Sigmoid colon (tissue), 7 donors: ENCODE measurements around the gene ARTN. TPM values are rescaled to one million over a fixed set of nuclear protein-coding genes. Genes with fewer than 3 reads are reported as not detected.

ENCODE experiments used
- DNase-seq: peaks from one replicate; pipeline ENCODE4 v3.0.0-alpha.2; 2019
- H3K27ac ChIP-seq, 4 donors: fragments of 200-600 bp; sonication (generic); one replicate each; pipeline ENCODE4 v1.5.1; 2016 to 2019; ENCODE audit warnings: mild to moderate bottlenecking in 1 of 4
- H3K27me3 ChIP-seq, 3 donors: fragments of 200-600 bp; sonication (generic); one replicate each; pipeline ENCODE4 v1.5.1; 2019; ENCODE audit warnings: mild to moderate bottlenecking in 1 of 3
- H3K36me3 ChIP-seq, 4 donors: fragments of 200-600 bp; sonication (generic); one replicate each; pipeline ENCODE4 v1.5.1; 2016 to 2019
- H3K4me1 ChIP-seq, 4 donors: fragments of 200-600 bp; sonication (generic); one replicate each; pipeline ENCODE4 v1.5.1; 2017 to 2019
- H3K4me3 ChIP-seq, 4 donors: fragments of 200-600 bp; sonication (generic); one replicate each; pipeline ENCODE4 v1.5.1; 2017 to 2019; ENCODE audit warnings: mild to moderate bottlenecking in 2 of 4, moderate library complexity in 1 of 4
- H3K9me3 ChIP-seq, 4 donors: fragments of 200-600 bp in 3 of 4; sonication (generic) in 3 of 4; one replicate each; pipeline versions ENCODE4 v1.5.1 to v1.6.1; 2013 to 2019
- EP300 ChIP-seq, 4 donors: sonication (generic); formaldehyde crosslinking; IDR thresholded peaks; one replicate each; pipeline ENCODE4 v1.6.1; 2017; ENCODE audit warnings: antibody characterized with exemption in 4 of 4
- POLR2A ChIP-seq, 2 donors: fragments of 450-650 bp; IDR thresholded peaks; one replicate each; pipeline ENCODE4 v1.6.1; 2016; ENCODE audit warnings: antibody characterized with exemption in 2 of 2, mild to moderate bottlenecking in 2 of 2, moderate library complexity in 2 of 2
- POLR2AphosphoS5 ChIP-seq, 4 donors: sonication (generic); formaldehyde crosslinking; IDR thresholded peaks; one replicate each; pipeline ENCODE4 v1.6.1; 2017; ENCODE audit warnings: antibody characterized with exemption in 4 of 4
- WGBS, 2 donors: extraction: QIAGEN DNeasy Blood & Tissue Kit; methylation state at CpG; one replicate each; pipeline ENCODE4 v1.1.7; 2013; 5-methylcytosine and 5-hydroxymethylcytosine counted together
- intact Hi-C: fragments of 100-400 bp; cut with DNase I; formaldehyde crosslinking; loops from one replicate; pipeline ENCODE4 v1.15.1; 2023
- polyA plus RNA-seq, 3 donors: library from polyadenylated mRNA; stranded (reverse); fragments of 200-250 nt; gene quantifications; one replicate each; pipeline ENCODE4 v1.2.3, GENCODE V29; 2013
- total RNA-seq, 4 donors: library from RNA; depleted of rRNA; stranded (reverse); fragments of >200 nt; gene quantifications; one replicate each; pipeline ENCODE4 v1.1.0, GENCODE V29; 2016
- TF ChIP-seq, protein P1 (sequence below), 4 experiments: fragments of 450-650 bp in 3 of 4; fragments of 200-600 bp in 1 of 4; IDR thresholded peaks; one replicate each; pipeline ENCODE4 v1.5.1; 2016 to 2019; ENCODE audit warnings: antibody characterized with exemption in 4 of 4, mild to moderate bottlenecking in 3 of 4, moderate library complexity in 2 of 4
- donor health status: healthy with polysubstance abuse.
- donor health status: Bipolar disorder and iron deficiency.
- donor health status: healthy.

The ARTN gene
- total and polyA plus RNA-seq, 7 donors: 0.99 to 8.1 (median 2.4) TPM; not detected in 2

DNA sequence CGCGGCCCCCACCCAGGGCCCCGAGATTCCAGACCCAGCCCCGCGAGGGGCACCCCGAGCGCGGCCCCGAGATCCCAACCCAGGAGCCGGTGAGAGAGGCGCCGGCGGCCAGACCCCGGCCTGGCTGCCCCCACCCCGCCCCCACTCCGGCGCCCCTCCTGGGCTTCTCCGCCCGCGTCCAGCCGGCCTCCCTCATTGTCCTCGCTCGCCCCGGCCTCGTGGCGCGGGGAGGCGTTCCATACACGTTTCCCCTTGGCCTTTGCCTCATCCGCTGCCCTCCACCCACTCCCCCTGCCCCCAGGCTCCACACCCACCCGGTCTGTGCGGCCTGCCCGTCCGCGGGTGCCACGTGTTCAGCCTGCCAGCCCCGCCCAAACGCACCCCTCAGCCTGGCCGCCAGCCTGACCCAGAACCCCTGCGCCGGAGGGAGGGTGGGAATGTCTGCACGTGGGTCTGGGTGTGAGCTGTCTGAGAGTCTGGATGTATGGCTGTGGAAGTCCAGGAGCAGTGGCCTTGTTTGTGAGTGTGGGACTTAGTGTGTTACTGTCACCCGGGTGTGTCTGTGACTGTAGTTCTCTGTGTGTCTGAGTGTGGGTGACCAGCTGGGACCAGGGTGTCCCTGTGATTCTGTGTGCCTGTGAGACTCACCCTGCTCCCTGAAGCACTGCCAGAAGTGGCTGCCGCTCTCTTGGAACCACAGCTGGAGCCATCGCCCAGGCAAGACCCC is 46.1 kb downstream of the ARTN start:
- TF ChIP-seq POLR2AphosphoS5 (IDR thresholded peaks at IDR 0.05): no peak
- no peak for TF ChIP-seq EP300 (IDR thresholded peaks at IDR 0.05)
- TF ChIP-seq, protein P1, sequence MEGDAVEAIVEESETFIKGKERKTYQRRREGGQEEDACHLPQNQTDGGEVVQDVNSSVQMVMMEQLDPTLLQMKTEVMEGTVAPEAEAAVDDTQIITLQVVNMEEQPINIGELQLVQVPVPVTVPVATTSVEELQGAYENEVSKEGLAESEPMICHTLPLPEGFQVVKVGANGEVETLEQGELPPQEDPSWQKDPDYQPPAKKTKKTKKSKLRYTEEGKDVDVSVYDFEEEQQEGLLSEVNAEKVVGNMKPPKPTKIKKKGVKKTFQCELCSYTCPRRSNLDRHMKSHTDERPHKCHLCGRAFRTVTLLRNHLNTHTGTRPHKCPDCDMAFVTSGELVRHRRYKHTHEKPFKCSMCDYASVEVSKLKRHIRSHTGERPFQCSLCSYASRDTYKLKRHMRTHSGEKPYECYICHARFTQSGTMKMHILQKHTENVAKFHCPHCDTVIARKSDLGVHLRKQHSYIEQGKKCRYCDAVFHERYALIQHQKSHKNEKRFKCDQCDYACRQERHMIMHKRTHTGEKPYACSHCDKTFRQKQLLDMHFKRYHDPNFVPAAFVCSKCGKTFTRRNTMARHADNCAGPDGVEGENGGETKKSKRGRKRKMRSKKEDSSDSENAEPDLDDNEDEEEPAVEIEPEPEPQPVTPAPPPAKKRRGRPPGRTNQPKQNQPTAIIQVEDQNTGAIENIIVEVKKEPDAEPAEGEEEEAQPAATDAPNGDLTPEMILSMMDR (IDR thresholded peaks at IDR 0.05): no peak
- TF ChIP-seq POLR2A (IDR thresholded peaks at IDR 0.05): no peak
- intact Hi-C loops: no loop called here
- Histone ChIP-seq H3K4me3 (peak overlapping the region; percentile 73 to 92 (median 84)), H3K36me3 (peaks cover 0 to 23% (median 11%) of the 10 kb centered on the region in 4 donors), H3K27me3 (no peaks in the 10 kb centered on the region), H3K9me3 (no peaks in the 10 kb centered on the region), H3K27ac (peak overlapping the region; percentile 57 to 77 (median 74)), H3K4me1 (peaks cover 0 to 57% (median 47%) of the 10 kb centered on the region in 4 donors)
- no peak for DNase-seq
- 3 to 4% methylated on average over 45 of the region's 45 CpGs for WGBS, 2 donors

DNA sequence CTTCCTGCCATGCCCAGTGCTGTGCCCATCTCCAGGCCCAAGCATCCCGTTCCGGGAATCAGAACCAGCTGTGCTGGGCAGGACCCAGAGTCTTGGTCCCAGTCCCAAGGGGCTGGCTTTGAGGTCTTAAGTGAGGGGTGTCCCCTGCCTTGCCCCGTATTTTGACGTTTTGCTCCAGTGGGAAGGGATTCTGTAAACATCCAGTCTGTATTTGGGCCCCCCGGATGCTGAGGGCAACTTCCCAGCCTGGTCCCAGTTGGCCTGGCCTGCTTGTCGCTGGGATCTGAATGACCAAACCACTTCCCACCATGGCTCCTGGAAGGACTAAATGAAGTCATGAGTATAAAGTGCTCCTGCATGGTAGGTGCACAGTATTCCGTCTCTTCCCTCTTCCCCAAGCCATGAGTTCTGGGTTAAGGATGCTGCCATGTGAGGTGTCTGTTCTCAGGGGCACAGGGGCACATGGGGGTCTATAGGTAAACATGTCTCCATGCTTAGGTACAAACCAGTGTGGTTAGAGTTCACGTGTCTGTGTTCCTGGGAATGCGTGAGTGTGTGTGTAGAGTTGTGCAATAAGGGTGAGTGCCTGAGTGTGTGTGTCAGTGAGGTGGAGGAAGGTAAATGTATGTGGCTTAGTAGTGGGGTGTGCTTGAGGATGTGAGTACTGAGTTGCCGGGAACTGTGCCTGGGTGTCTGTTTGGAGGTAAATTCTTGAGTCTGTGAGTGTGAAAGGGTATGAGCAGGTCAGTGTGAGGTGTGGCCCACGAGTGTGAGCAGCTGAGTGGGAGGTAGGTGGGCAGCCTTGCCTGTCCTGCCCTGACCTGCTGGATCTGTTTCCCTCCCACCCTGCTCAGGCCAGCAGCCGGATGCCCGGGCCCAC is 46.9 kb downstream of the ARTN start:
- TF ChIP-seq, protein P1 (IDR thresholded peaks at IDR 0.05): no peak
- no peak for TF ChIP-seq POLR2AphosphoS5 (IDR thresholded peaks at IDR 0.05)
- TF ChIP-seq EP300 (IDR thresholded peaks at IDR 0.05): no peak
- TF ChIP-seq POLR2A (IDR thresholded peaks at IDR 0.05): no peak
- Histone ChIP-seq H3K4me3 (peak overlapping the region in 3 of 4 donors; percentile 78 to 92 (median 91)), H3K9me3 (no peaks in the 10 kb centered on the region), H3K27ac (peak overlapping the region in 3 of 4 donors; percentile 71 to 77 (median 76)), H3K27me3 (no peaks in the 10 kb centered on the region), H3K36me3 (peaks cover 0 to 29% (median 11%) of the 10 kb centered on the region in 4 donors), H3K4me1 (peaks cover 0 to 54% (median 46%) of the 10 kb centered on the region in 4 donors)
- intact Hi-C loops: no loop called here
- no peak for DNase-seq
- WGBS, 2 donors: 37 to 71% methylated on average over 13 of the region's 13 CpGs

DNA sequence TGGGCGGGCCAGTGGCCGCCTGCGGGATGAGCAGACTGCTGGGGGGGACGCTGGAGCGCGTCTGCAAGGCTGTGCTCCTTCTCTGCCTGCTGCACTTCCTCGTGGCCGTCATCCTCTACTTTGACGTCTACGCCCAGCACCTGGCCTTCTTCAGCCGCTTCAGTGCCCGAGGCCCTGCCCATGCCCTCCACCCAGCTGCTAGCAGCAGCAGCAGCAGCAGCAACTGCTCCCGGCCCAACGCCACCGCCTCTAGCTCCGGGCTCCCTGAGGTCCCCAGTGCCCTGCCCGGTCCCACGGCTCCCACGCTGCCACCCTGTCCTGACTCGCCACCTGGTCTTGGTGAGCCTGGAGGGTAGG is 47.5 kb downstream of the ARTN start:
- Histone ChIP-seq H3K4me1 (peaks cover 0 to 48% (median 40%) of the 10 kb centered on the region in 4 donors), H3K27me3 (no peaks in the 10 kb centered on the region), H3K27ac (peak overlapping the region in 1 of 4 donors; percentile 76), H3K4me3 (no peak overlapping the region), H3K36me3 (peaks cover 0 to 35% (median 13%) of the 10 kb centered on the region in 4 donors), H3K9me3 (no peaks in the 10 kb centered on the region)
- no peak for TF ChIP-seq POLR2A (IDR thresholded peaks at IDR 0.05)
- TF ChIP-seq EP300 (IDR thresholded peaks at IDR 0.05): no peak
- TF ChIP-seq POLR2AphosphoS5 (IDR thresholded peaks at IDR 0.05): no peak
- TF ChIP-seq, protein P1 (IDR thresholded peaks at IDR 0.05): no peak
- intact Hi-C loops: no loop called here
- 19 to 66% methylated on average over 20 of the region's 20 CpGs for WGBS, 2 donors
- DNase-seq: no peak

GRCh38 chr1:43981636-43982035 is 48.0 kb downstream of the ARTN start:
- TF ChIP-seq EP300 (IDR thresholded peaks at IDR 0.05) (no peak), POLR2A (IDR thresholded peaks at IDR 0.05) (no peak), POLR2AphosphoS5 (IDR thresholded peaks at IDR 0.05) (no peak)
- TF ChIP-seq, protein P1 (IDR thresholded peaks at IDR 0.05): no peak
- H3K27me3 ChIP-seq: no peaks in the 10 kb centered on the region
- WGBS, 2 donors: 93 to 96% methylated on average over 20 of the region's 20 CpGs
- no peak for DNase-seq
- no peak overlapping the region for H3K4me3 ChIP-seq
- H3K27ac ChIP-seq: no peak overlapping the region
- peaks cover 0 to 43% (median 35%) of the 10 kb centered on the region in 4 donors for H3K4me1 ChIP-seq
- H3K9me3 ChIP-seq: no peaks in the 10 kb centered on the region
- intact Hi-C loops: no loop called here
- H3K36me3 ChIP-seq: peaks cover 0 to 31% (median 11%) of the 10 kb centered on the region in 4 donors
